ENCODE results near the gene GMPPA. TPM values are rescaled to one million over a fixed set of nuclear protein-coding genes. Genes with fewer than 3 reads are reported as not detected.

Gene GMPPA
- total RNA-seq, 2 donors from 2014 or later = 36.9 to 38.2 TPM

GRCh38 chr2:219542931-219543595, 44.4 kb downstream of the GMPPA start:
- Histone ChIP-seq H3K9me3 (ENCODE audit: control insufficient read depth, low read length) (no peaks in the 10 kb centered on the region), H3K4me3 (ENCODE audit: low read length) (peak overlapping the region; percentile 89), H3K27ac (ENCODE audit: low read depth, low read length) (no peak overlapping the region), H3K27me3 (ENCODE audit: control insufficient read depth, insufficient read depth, low read length, poor library complexity, severe bottlenecking) (peaks cover 13% of the 10 kb centered on the region), H3K4me1 (ENCODE audit: control insufficient read depth, insufficient read depth, low read length) (peaks cover 4% of the 10 kb centered on the region), H3K9ac (ENCODE audit: extremely low read depth, low read length, poor library complexity, severe bottlenecking) (peak overlapping the region; percentile 60), H3K36me3 (ENCODE audit: control insufficient read depth, insufficient read depth, low read length) (peaks cover 19% of the 10 kb centered on the region)
- peaks cover 18% of the 10 kb centered on the region for H3K4me1 Mint-ChIP-seq
- H3K27ac Mint-ChIP-seq = peak overlapping the region; percentile 80
- no peak for TF ChIP-seq CTCF (conservative IDR thresholded peaks at IDR 0.05)
- peaks cover 29% of the 10 kb centered on the region for H3K27me3 Mint-ChIP-seq (ENCODE audit: insufficient read depth)
- 0% methylated on average over 10 to 66 of the region's 66 CpGs for WGBS, 2 experiments (ENCODE audit: insufficient coverage in 1 of 2, insufficient read length in 1 of 2)
- H3K4me3 Mint-ChIP-seq = peak overlapping the region; percentile 71
- no peak for DNase-seq
- no peaks in the 10 kb centered on the region for H3K9me3 Mint-ChIP-seq
- H3K36me3 Mint-ChIP-seq (ENCODE audit: low read depth) = peaks cover 24% of the 10 kb centered on the region

- H3K27ac ChIP-seq (ENCODE audit: low read depth, low read length) = no peak within 1 kb of the TSS
- no peak for TF ChIP-seq CTCF (conservative IDR thresholded peaks at IDR 0.05)
- Mint-ChIP-seq H3K9me3 (no peaks in the 10 kb centered on the region), H3K36me3 (ENCODE audit: low read depth) (peaks cover 24% of the 10 kb centered on the region), H3K27ac (peak within 1 kb of the TSS; percentile 80), H3K27me3 (ENCODE audit: insufficient read depth) (peaks cover 34% of the 10 kb centered on the region), H3K4me1 (peaks cover 12% of the 10 kb centered on the region), H3K4me3 (peak within 1 kb of the TSS; percentile 71)
- peak within 1 kb of the TSS; percentile 60 for H3K9ac ChIP-seq (ENCODE audit: extremely low read depth, low read length, poor library complexity, severe bottlenecking)
- H3K4me3 ChIP-seq (ENCODE audit: low read length) = peak within 1 kb of the TSS; percentile 89
- H3K9me3 ChIP-seq (ENCODE audit: control insufficient read depth, low read length) = no peaks in the 10 kb centered on the region
- WGBS, 2 experiments (ENCODE audit: insufficient coverage in 1 of 2, insufficient read length in 1 of 2) = 0 to 1% methylated on average over 40 to 75 of the region's 75 CpGs
- DNase-seq = peak; percentile 100
- peaks cover 3% of the 10 kb centered on the region for H3K4me1 ChIP-seq (ENCODE audit: control insufficient read depth, insufficient read depth, low read length)
- peaks cover 13% of the 10 kb centered on the region for H3K27me3 ChIP-seq (ENCODE audit: control insufficient read depth, insufficient read depth, low read length, poor library complexity, severe bottlenecking)
- H3K36me3 ChIP-seq (ENCODE audit: control insufficient read depth, insufficient read depth, low read length) = peaks cover 19% of the 10 kb centered on the region
Measured at GRCh38 chr2:219543596-219544358, 45.1 kb downstream of the GMPPA start, which contains the start of the genes CHPF and TMEM198. CHPF (minus strand) TSS chr2:219543809; CDS start chr2:219543538, 271 bp downstream. TMEM198 (plus strand) TSS chr2:219544028; CDS start chr2:219544728, 700 bp downstream.

GRCh38 chr2:219544567-219544966, 45.9 kb downstream of the GMPPA start:
- no peaks in the 10 kb centered on the region for H3K9me3 Mint-ChIP-seq
- no peaks in the 10 kb centered on the region for H3K9me3 ChIP-seq (ENCODE audit: control insufficient read depth, low read length)
- peaks cover 13% of the 10 kb centered on the region for H3K27me3 ChIP-seq (ENCODE audit: control insufficient read depth, insufficient read depth, low read length, poor library complexity, severe bottlenecking)
- peak overlapping the region; percentile 71 for H3K4me3 Mint-ChIP-seq
- H3K4me1 Mint-ChIP-seq = peaks cover 12% of the 10 kb centered on the region
- H3K27me3 Mint-ChIP-seq (ENCODE audit: insufficient read depth) = peaks cover 41% of the 10 kb centered on the region
- H3K4me3 ChIP-seq (ENCODE audit: low read length) = peak overlapping the region; percentile 89
- no peak overlapping the region for H3K27ac ChIP-seq (ENCODE audit: low read depth, low read length)
- 62 to 64% methylated on average over 8 to 9 of the region's 9 CpGs for WGBS, 2 experiments (ENCODE audit: insufficient coverage in 1 of 2, insufficient read length in 1 of 2)
- H3K9ac ChIP-seq (ENCODE audit: extremely low read depth, low read length, poor library complexity, severe bottlenecking) = no peak overlapping the region
- peaks cover 3% of the 10 kb centered on the region for H3K4me1 ChIP-seq (ENCODE audit: control insufficient read depth, insufficient read depth, low read length)
- H3K36me3 Mint-ChIP-seq (ENCODE audit: low read depth) = peaks cover 19% of the 10 kb centered on the region
- TF ChIP-seq CTCF (conservative IDR thresholded peaks at IDR 0.05) = no peak
- H3K27ac Mint-ChIP-seq = peak overlapping the region; percentile 66
- H3K36me3 ChIP-seq (ENCODE audit: control insufficient read depth, insufficient read depth, low read length) = peaks cover 19% of the 10 kb centered on the region
- DNase-seq = no peak

Measured in endodermal cell (in vitro differentiated cells).